HG02798 (cell line): ENCODE measurements around the gene STAT4.
A peak's percentile ranks its signal among the peaks of the same experiment; 100 is the strongest.
"Not testable (repeated sequence)": the region's sequence is repeated elsewhere in the genome, so short reads cannot be mapped to it uniquely, and the experiment has no call there.

Experiments
- ATAC-seq: cut with Tn5 transposase; IDR thresholded peaks from one replicate; pipeline ENCODE4 v1.9.1; 2021; ENCODE audit warnings: mild to moderate bottlenecking; ENCODE audit not compliant: unreplicated experiment, poor library complexity

The STAT4 gene

GRCh38 chr2:191001032-191001431 lies 149.8 kb downstream of the STAT4 start:
- ATAC-seq = no peak

- no peak for ATAC-seq
Observed at GRCh38 chr2:190999949-191000665, 150.7 kb downstream of the STAT4 start.

DNA sequence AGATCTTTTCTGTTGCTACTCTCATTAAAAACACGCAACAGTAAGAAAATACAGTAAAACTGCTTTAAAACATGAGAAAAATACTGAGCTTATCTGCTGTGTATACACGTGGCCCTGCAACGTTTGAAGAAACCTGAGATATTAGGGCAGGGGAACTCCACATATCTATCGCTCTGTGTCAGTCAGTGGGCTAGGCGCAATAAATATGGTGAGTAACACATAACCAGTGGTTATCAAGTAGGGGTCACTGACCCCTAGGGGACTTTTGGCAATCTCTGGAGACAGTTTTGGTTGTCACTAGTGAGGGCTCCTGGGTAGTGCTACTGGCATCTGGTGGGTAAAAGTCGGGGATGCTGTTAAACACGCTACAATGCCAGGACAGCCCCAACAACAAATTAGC lies 151.7 kb downstream of the STAT4 start:
- ATAC-seq = no peak

GRCh38 chr2:190997526-190998113 lies 153.2 kb downstream of the STAT4 start:
- ATAC-seq = no peak

DNA sequence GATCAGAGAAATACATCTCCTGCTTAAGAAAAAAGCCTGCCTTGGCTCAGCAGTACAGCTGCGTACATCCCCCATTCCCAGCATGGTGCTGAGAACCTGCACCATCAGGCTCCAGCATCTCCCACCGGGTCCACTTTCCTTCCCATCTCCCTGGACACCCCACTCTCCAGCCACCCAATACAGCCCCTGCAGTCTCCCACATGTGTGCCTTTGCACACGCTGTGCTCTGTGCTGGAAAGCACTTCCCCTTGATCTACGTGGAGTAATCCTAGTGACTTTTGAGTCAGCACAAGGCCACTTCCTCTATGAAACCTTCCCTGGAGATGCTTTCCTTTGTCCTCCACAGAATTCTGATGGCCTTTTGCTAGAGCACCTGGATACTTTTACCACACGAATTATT lies 153.8 kb downstream of the STAT4 start:
- ATAC-seq = no peak

- ATAC-seq = peak; percentile 41
Observed at GRCh38 chr2:190996338-190996946, 154.4 kb downstream of the STAT4 start.

- not testable (repeated sequence) for ATAC-seq
Observed at GRCh38 chr2:190995315-190995714, 155.5 kb downstream of the STAT4 start.

DNA sequence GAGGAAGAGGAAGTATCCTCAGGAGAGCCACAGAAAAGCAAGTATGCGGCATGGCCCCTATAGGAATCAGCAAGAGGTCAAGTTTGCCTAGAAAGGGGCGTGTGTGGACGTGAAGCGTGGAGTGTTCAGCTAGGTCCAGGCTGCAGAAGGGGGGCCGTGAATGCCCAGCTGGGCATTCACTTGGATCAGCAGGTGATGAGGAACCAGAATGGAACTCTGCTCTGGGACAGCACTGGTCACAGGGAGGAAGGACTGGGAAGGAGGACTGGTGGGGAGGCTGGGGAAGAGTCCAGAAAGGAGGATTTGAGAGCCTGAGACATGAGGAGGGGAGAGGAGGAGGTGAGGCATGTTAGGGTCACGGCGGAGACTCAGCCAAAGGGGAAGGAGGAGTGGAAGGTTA lies 156.6 kb downstream of the STAT4 start:
- no peak for ATAC-seq

- no peak for ATAC-seq
Observed at GRCh38 chr2:190993292-190993643, 157.5 kb downstream of the STAT4 start.

- ATAC-seq = no peak
Observed at GRCh38 chr2:190990132-190990531, 160.7 kb downstream of the STAT4 start.

GRCh38 chr2:190988910-190989309 lies 161.9 kb downstream of the STAT4 start:
- no peak for ATAC-seq

DNA sequence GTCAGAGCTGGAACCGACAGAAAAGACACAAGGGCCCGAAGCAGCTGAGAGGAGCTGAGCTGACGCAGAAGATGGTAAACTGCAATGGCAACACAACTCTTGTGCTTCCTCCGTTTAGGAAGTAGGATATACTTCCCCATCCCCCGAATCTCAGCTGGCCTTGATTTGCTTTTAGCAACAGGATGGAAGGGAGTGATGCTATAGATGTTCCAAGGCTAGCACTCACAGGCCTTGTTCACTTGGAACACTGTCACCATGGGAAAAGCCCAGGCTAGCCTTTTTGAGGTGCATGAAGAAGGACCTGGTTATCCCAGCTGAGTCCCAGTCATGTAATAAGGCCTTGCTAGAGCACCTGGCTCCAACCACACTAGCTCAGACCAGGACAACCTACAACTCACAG lies 162.9 kb downstream of the STAT4 start:
- ATAC-seq = no peak

DNA sequence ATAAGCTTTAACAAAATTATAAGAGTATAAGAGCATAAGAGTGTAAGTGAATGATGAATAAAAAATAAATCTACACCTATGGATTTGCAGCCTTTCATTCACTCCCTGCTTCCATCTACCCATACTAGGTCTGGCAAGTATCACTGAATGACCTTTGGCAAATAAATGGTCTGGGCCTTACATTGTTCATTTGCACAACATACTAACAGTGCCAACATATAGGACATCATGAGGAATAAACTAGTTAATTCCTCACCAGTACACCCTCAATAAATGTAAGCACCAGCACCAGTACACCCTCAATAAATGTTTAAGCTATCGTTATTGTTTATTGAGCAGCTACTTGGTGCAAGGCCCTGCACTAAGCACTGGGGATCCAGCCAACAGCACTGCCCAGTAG lies 163.7 kb downstream of the STAT4 start:
- ATAC-seq = no peak

- ATAC-seq = no peak
Observed at GRCh38 chr2:190986221-190986953, 164.4 kb downstream of the STAT4 start.

DNA sequence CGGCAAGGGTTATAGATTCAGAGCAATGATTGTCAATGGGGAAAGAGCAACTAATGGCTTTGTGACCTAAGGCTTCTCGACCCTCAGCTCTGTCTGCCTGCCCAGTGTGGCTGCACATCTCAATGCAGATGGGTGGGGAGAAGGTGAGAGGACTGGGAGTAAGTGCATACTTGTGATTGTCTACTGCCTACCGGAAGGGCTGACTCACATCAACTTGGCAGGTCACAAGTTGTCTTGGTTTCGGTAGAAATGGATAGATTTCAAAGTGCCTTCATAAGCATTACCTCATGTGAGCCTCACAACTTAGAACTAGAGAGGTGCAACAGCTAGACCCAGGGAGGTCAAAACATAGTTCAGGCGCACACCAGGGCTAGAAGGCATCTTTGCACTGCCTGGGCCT lies 166.2 kb downstream of the STAT4 start:
- no peak for ATAC-seq

GRCh38 chr2:190982262-190983034 lies 168.3 kb downstream of the STAT4 start:
- no peak for ATAC-seq

GRCh38 chr2:190981733-190982132 lies 169.1 kb downstream of the STAT4 start:
- ATAC-seq = no peak

DNA sequence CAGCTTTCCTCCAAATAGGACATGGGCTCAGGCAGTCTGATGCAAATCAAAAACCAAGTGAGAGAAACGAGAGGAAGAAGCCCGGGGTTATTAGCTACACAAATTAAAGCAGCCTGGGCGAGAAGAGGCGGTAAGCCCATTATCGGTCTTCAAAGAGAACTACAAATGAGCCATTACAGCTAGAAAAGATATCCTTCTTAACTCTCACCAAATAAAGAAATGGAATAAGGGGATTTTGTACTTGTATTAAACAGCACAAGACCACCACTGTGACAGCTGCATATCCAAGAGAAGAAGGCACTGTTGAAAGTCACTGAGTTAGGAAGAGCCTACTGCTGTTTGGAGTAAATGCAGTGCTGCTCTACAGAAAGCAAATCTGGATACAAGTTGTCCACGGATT lies 169.5 kb downstream of the STAT4 start:
- ATAC-seq = no peak

DNA sequence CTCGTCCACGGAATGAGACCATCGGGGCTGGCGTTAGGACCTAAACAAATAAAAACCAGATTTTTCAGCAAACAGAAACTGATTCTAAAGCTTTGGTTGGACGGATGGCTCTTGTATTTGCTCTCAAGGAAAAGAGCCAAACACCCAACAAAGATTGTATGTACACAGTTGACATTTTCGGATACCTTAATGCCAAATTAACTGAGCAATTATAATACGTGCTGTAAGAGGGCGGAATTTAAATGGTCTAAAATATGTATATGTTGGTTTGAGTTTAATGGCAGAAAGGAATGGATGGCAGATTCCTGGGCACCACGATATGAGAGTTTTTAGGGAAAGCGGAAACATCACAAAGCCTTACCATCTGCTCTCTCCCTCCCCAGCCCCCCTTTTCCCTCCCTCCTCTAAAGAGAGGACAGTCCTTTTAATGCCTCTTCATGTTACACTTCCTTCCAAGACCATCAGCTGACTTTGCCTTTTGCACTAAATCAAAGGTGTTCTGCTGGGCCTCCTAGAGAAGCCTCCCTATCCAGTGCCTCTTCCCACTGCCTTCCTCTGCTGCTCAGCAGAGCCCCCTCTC lies 170.1 kb downstream of the STAT4 start:
- no peak for ATAC-seq
